ENCODE results near the gene NLGN1.

Gene NLGN1

DNA sequence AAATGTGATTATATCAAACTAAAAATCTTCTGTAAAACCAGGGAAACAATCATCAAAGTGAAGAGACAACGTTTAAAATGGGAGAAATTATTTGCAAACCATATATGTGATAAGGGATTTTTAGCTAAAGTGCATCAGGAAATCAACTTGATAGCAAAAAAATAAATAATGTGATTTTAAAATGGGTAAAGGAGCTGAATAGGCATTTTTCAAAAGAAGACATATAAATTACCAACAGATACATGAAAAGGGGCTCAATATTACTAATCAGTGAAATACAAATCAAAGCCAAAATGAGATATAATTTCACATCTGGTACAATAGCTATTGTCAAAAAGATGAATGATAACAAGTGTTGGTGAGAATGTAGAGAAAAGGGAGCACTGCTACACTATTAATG, 924.0 kb downstream of the NLGN1 start:
- FAIRE-seq = no peak
- no peak for DNase-seq (ENCODE audit: insufficient read length)
- no peak for TF ChIP-seq TAF1 (IDR thresholded peaks at IDR 0.05; ENCODE audit: borderline replicate concordance, low read depth, low read length)
- no peak for TF ChIP-seq POLR2A (IDR thresholded peaks at IDR 0.05; ENCODE audit: low read depth, low read length)
- no peak for TF ChIP-seq POLR2AphosphoS5 (IDR thresholded peaks at IDR 0.05; ENCODE audit: low read depth, low read length)

DNA sequence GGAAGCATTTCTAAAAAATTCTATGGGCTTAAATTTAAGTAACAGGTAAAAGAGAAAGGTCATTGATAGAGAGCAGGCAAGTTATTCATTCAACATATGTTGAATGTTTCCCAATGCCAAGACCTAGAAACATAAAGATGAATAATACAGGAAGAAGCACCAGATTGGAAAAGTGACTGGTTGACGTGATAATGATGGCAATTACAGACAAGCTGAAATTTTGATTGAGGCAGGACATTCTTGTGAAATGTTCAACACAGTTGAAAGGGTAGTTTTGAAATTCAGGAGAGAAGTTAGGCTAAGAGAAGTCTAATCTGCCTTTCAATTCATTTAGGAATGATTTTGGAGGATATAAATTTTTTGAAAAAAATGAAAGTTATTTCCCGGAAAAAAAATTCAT, 925.2 kb downstream of the NLGN1 start:
- no peak for DNase-seq (ENCODE audit: insufficient read length)
- FAIRE-seq = no peak
- no peak for TF ChIP-seq POLR2A (IDR thresholded peaks at IDR 0.05; ENCODE audit: low read depth, low read length)

DNA sequence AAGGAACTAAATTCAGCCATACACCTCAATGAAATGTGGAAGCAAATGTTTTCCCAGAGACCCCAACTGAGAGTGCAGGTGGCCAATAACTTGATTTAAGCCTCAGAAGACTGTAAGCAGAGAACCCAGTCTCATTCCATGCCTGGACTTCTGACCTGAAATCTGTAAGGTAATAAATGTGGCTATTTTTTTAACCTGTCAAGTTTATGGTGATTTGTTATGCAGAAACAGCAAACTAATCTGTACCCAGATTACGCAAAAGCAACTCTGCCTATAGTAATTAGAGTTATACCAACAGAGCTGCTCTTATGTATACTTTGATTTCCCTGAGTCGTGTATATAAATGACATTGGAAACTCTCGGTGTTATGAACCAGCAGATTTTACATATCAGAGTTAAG, 927.6 kb downstream of the NLGN1 start:
- TF ChIP-seq POLR2A (IDR thresholded peaks at IDR 0.05; ENCODE audit: low read depth, low read length) = no peak
- TF ChIP-seq POLR2AphosphoS5 (IDR thresholded peaks at IDR 0.05; ENCODE audit: low read depth, low read length) = no peak
- TF ChIP-seq TAF1 (IDR thresholded peaks at IDR 0.05; ENCODE audit: borderline replicate concordance, low read depth, low read length) = no peak
- FAIRE-seq = no peak
- DNase-seq (ENCODE audit: insufficient read length) = no peak

DNA sequence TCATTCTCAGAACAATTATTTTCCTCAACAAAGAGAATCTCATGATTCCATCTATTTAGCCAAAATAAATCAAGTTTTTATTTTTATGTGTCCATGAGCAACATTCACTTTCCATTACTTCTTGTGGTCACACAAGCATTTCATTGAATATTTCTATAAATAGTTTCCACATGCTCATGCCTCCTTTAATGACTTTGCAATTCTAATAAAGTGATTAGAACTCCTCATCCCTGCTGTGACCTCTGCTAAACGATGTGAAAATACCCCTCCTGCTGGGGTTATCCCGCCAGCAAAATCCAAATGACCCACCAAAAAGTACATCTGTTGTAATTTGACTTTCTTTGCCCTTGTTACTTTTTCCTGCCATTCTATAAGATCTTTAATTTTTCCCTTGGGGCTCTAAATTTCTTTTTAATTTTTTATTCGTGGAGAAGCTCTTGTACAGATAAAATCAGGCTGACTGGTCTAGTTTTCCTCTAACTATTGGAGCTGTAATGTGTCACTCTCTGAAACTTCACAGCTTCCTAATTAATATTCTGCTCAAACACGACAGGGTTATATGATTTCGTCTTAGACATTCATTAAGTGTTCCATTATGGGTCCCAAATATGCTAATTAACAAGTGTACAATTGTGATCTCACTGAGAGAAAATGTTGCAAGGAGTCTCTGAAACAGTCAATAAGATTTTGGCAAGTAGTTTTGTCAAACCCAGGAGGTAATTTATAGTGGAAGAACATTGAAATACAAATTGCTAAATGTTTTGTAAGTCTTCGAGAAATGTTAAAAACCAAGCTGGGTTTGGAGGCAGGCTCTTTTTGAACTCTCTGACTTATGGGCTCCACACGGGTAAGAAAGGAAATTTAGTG, 928.5 kb downstream of the NLGN1 start:
- DNase-seq (ENCODE audit: insufficient read length) (no peak), FAIRE-seq (no peak)
- no peak for TF ChIP-seq TAF1 (IDR thresholded peaks at IDR 0.05; ENCODE audit: borderline replicate concordance, low read depth, low read length)
- TF ChIP-seq POLR2A (IDR thresholded peaks at IDR 0.05; ENCODE audit: low read depth, low read length) = no peak
- no peak for TF ChIP-seq POLR2AphosphoS5 (IDR thresholded peaks at IDR 0.05; ENCODE audit: low read depth, low read length)

DNA sequence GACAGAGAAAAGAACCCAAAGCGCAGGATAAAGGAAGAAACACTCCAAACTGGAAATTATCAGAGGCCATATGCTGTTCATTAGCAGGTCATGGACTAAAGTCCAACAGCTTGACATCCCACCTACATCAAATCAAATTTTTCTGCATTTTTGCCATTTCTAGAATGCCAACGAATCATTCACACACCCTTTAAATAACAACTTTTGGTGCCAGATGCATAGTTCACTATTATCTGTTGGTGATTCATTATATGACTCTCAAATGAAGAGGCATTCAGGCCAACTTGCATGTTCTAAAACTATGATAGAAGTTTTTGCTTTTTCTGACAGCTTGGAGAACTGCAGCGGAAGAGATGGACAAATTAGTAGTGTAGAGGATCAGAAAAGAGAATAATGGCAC, 931.8 kb downstream of the NLGN1 start:
- TF ChIP-seq POLR2A (IDR thresholded peaks at IDR 0.05; ENCODE audit: low read depth, low read length) = no peak
- DNase-seq (ENCODE audit: insufficient read length) = no peak
- no peak for FAIRE-seq

DNA sequence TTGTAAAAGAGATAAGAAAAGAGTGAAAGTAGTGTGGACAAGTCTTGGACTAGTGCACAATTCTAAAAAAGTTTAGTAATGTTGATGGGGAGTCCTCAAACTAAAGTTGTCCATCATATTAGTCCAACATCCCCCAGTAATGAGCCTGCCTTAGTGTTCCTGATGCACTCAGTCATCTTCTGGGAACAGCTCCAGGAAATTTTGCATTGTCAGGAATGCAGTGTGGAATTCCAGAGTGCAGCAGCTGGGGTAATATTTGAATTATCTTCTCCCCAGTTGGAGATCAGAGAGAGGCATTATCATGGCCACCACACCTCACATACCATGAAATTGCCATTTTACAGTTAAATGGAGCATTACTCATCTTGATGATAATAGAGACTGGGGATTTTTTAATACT, 932.8 kb downstream of the NLGN1 start:
- TF ChIP-seq TAF1 (IDR thresholded peaks at IDR 0.05; ENCODE audit: borderline replicate concordance, low read depth, low read length) (no peak), POLR2AphosphoS5 (IDR thresholded peaks at IDR 0.05; ENCODE audit: low read depth, low read length) (no peak), POLR2A (IDR thresholded peaks at IDR 0.05; ENCODE audit: low read depth, low read length) (no peak)
- DNase-seq (ENCODE audit: insufficient read length) (no peak), FAIRE-seq (no peak)

DNA sequence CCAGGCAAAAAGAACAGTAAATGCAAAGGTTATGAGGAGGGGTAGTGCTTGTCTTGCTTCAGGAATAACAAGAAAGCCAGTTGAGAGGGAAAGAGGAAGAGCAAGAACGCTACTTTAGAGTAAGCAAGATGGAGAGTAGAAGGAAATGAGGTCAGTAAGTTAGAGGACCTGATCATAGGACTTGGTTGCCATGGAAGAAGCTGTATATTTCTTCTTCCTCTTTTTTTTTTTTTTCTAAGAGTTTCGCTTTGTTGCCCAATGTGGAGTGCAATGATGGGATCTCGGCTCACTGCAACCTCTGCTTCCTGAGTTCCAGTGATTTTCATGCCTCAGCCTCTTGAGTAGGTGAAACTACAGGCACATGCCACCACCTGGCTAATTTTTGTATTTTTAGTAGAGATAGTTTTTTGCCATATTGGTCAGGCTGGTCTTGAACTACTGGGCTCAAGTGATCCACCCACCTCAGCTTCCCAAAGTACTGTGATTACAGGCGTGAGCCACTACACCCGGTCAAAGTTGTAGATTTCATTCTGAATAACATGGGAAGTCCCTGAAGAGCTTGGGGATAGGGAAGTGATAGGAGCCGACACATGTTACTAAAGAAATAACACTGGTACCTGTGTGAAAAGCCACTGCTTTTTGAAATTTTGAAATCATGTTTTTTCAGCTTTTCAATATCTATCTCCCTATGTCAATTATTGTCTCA, 933.7 kb downstream of the NLGN1 start:
- no peak for TF ChIP-seq POLR2AphosphoS5 (IDR thresholded peaks at IDR 0.05; ENCODE audit: low read depth, low read length)
- no peak for TF ChIP-seq POLR2A (IDR thresholded peaks at IDR 0.05; ENCODE audit: low read depth, low read length)
- TF ChIP-seq TAF1 (IDR thresholded peaks at IDR 0.05; ENCODE audit: borderline replicate concordance, low read depth, low read length) = no peak
- DNase-seq (ENCODE audit: insufficient read length) = no peak
- no peak for FAIRE-seq

DNA sequence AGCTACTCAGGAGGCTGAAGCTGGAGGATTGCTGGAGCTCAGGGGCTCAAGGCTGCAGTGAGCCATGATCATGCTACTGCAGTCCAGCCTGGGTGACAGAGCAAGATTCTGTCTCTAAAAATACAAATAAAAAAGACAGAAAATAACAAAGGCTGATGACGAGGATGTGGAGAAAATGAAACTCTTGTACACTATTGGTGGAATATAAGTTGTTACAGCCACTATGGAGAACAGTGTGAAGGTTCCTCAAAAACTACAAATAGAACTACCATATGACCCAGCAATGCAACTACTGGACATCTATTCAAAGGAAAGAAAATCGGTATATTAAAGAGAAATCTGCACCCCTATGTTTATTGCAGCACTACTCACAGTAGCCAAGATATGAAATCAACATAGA, 934.8 kb downstream of the NLGN1 start:
- no peak for TF ChIP-seq TAF1 (IDR thresholded peaks at IDR 0.05; ENCODE audit: borderline replicate concordance, low read depth, low read length)
- no peak for TF ChIP-seq POLR2A (IDR thresholded peaks at IDR 0.05; ENCODE audit: low read depth, low read length)
- TF ChIP-seq POLR2AphosphoS5 (IDR thresholded peaks at IDR 0.05; ENCODE audit: low read depth, low read length) = no peak
- DNase-seq (ENCODE audit: insufficient read length) = no peak
- FAIRE-seq = no peak

DNA sequence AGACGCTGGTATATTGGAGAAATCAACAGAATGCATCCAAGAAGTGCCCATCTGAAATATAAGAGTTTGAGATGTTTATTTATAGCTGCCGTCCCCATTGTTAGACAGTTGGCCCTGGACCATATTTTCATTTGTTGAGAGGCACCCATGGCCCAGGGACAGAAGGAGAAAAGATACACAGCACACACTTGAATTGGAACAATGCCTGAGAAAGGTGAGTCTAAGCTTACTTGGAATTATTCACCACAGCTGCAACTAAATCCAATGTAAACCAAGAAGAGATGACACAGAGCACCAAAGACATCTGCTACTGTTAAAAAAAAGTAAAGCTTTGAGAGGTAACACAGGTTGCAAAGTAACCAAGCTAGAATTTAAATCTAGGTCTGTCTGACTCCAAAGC, 936.1 kb downstream of the NLGN1 start:
- FAIRE-seq (no peak), DNase-seq (ENCODE audit: insufficient read length) (no peak)
- TF ChIP-seq TAF1 (IDR thresholded peaks at IDR 0.05; ENCODE audit: borderline replicate concordance, low read depth, low read length) (no peak), POLR2A (IDR thresholded peaks at IDR 0.05; ENCODE audit: low read depth, low read length) (no peak), POLR2AphosphoS5 (IDR thresholded peaks at IDR 0.05; ENCODE audit: low read depth, low read length) (no peak)

DNA sequence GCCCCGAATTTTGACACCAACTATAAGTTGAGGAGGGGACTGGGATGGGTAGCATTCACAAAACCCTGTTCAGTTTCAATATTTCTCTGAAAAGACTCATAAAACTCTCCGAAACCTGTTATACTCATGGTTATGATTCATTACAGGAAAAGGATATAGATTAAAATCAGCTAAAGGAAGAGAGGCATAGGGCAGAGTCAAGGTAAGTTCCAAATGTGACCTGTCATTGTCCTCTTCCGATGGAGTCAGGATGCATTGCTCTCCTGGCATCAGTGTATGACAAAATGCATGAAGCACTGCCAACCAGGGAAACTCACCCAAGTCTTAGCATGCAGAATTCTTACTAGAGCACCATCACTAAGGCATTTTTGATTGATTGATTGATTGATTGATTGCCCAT, 936.6 kb downstream of the NLGN1 start:
- DNase-seq (ENCODE audit: insufficient read length) = no peak
- TF ChIP-seq POLR2A (IDR thresholded peaks at IDR 0.05; ENCODE audit: low read depth, low read length) (no peak), POLR2AphosphoS5 (IDR thresholded peaks at IDR 0.05; ENCODE audit: low read depth, low read length) (no peak), TAF1 (IDR thresholded peaks at IDR 0.05; ENCODE audit: borderline replicate concordance, low read depth, low read length) (no peak)
- no peak for FAIRE-seq

DNA sequence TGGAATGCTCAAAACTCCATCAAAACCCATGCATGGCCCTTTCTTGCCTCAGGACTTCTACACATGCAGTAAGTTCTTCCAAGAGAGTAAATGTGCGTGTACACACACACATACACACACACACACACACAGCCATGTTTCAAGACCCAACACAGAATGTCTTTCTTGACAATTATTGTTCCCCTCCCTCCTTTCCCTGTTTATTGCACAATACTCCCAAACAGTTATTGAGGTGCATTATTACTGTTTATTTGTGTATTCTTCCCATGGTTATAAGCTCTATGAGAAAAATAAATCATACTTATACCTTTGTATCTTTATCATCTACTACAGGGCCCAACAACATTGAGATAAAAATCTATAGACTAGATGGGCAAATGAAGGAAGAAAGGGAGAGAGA, 937.8 kb downstream of the NLGN1 start:
- FAIRE-seq = no peak
- no peak for DNase-seq (ENCODE audit: insufficient read length)
- TF ChIP-seq POLR2A (IDR thresholded peaks at IDR 0.05; ENCODE audit: low read depth, low read length) = no peak
- TF ChIP-seq POLR2AphosphoS5 (IDR thresholded peaks at IDR 0.05; ENCODE audit: low read depth, low read length) = no peak
- TF ChIP-seq TAF1 (IDR thresholded peaks at IDR 0.05; ENCODE audit: borderline replicate concordance, low read depth, low read length) = no peak

DNA sequence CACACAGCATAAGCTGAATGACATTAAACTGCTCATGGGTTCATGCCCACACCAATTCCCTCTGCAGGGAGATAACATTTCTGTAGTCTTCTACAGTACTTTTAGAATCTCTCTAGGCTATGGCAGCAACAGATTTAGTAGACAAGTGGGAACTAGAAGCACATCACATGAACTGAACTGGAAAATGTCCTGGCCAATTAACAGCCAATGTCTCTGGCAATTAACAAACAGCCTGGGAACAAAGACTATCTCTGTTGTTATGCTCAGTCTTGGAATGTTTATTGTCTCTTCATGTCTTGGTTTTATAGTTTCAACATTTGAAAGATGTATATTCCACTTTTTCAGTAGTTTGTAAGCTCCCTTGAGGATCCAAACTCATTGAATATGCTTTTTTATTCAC, 938.4 kb downstream of the NLGN1 start:
- no peak for TF ChIP-seq POLR2AphosphoS5 (IDR thresholded peaks at IDR 0.05; ENCODE audit: low read depth, low read length)
- TF ChIP-seq TAF1 (IDR thresholded peaks at IDR 0.05; ENCODE audit: borderline replicate concordance, low read depth, low read length) = no peak
- no peak for TF ChIP-seq POLR2A (IDR thresholded peaks at IDR 0.05; ENCODE audit: low read depth, low read length)
- DNase-seq (ENCODE audit: insufficient read length) (no peak), FAIRE-seq (no peak)

Measured in GM12892 (cell line).